H1 (cell line): ENCODE measurements around the gene EFEMP1. TPM values are rescaled to one million over a fixed set of nuclear protein-coding genes. Genes with fewer than 3 reads are reported as not detected.

Experiments
- GTF2F1 ChIP-seq: IDR thresholded peaks from 2 replicates; pipeline ENCODE4 v1.6.1; 2012; ENCODE audit warnings: low read depth, low read length, improper control_type of control experiment, borderline replicate concordance
- TEAD4 ChIP-seq: IDR thresholded peaks from 2 replicates; pipeline ENCODE4 v1.6.1; 2012; ENCODE audit warnings: low read depth, low read length, inconsistent platforms, mixed read lengths
- polyA plus RNA-seq, 7 experiments: library from polyadenylated mRNA; depleted of rRNA in 3 of 7; stranded (reverse) in 5 of 7; unstranded in 2 of 7; fragments of >200 nt in 5 of 7; fragments of 200-250 nt in 2 of 7; gene quantifications; 1 replicate in 5 of 7; 2 replicates in 1 of 7; 4 replicates in 1 of 7; pipeline versions ENCODE4 v1.2.1 to v1.2.3, GENCODE V29; 2011 to 2013; ENCODE audit warnings: missing spikeins in 2 of 7, mixed read lengths in 2 of 7
- total RNA-seq: library from RNA; stranded (reverse); fragmentation: NEBNext Ultra II Directional; extraction: Animal tissue kit (Norgen Biotek cat#: 25700); gene quantifications from 2 replicates; pipeline ENCODE4 v1.2.1, GENCODE V29; 2021
- TF ChIP-seq, protein P1 (sequence below): fragments of 300-600 bp; sonication (generic); IDR thresholded peaks from 2 replicates; pipeline ENCODE4 v1.7.1; 2012; ENCODE audit warnings: low read length, moderate library complexity, mild to moderate bottlenecking, inconsistent platforms; ENCODE audit not compliant: insufficient replicate concordance

Gene EFEMP1
- total and polyA plus RNA-seq, 2 of the 8 experiments (the other 6 are each of a cell fraction or from before 2014, with no cell fraction given): 15.5 to 19.7 TPM

DNA sequence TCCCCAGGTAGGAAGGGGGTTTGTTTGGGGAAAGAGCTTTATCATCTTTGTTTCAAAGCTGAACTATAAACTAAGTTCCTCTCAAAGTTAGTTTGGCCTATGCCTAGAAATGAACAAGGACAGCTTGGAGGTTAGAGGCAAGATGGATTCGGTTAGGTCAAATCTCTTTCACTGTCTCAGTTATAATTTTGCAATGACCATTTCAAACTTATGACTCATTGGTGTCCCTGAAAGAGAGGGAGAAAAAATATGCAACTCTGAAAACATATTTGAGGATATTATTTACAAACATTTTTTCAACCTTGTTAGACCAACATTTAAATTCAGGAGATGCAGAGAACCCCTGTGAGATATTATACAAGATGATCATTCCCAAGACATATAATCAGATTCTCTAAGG, 95.7 kb downstream of the EFEMP1 start (continued):
- TF ChIP-seq GTF2F1 (no peak), TEAD4 (no peak)
- TF ChIP-seq, protein P1, sequence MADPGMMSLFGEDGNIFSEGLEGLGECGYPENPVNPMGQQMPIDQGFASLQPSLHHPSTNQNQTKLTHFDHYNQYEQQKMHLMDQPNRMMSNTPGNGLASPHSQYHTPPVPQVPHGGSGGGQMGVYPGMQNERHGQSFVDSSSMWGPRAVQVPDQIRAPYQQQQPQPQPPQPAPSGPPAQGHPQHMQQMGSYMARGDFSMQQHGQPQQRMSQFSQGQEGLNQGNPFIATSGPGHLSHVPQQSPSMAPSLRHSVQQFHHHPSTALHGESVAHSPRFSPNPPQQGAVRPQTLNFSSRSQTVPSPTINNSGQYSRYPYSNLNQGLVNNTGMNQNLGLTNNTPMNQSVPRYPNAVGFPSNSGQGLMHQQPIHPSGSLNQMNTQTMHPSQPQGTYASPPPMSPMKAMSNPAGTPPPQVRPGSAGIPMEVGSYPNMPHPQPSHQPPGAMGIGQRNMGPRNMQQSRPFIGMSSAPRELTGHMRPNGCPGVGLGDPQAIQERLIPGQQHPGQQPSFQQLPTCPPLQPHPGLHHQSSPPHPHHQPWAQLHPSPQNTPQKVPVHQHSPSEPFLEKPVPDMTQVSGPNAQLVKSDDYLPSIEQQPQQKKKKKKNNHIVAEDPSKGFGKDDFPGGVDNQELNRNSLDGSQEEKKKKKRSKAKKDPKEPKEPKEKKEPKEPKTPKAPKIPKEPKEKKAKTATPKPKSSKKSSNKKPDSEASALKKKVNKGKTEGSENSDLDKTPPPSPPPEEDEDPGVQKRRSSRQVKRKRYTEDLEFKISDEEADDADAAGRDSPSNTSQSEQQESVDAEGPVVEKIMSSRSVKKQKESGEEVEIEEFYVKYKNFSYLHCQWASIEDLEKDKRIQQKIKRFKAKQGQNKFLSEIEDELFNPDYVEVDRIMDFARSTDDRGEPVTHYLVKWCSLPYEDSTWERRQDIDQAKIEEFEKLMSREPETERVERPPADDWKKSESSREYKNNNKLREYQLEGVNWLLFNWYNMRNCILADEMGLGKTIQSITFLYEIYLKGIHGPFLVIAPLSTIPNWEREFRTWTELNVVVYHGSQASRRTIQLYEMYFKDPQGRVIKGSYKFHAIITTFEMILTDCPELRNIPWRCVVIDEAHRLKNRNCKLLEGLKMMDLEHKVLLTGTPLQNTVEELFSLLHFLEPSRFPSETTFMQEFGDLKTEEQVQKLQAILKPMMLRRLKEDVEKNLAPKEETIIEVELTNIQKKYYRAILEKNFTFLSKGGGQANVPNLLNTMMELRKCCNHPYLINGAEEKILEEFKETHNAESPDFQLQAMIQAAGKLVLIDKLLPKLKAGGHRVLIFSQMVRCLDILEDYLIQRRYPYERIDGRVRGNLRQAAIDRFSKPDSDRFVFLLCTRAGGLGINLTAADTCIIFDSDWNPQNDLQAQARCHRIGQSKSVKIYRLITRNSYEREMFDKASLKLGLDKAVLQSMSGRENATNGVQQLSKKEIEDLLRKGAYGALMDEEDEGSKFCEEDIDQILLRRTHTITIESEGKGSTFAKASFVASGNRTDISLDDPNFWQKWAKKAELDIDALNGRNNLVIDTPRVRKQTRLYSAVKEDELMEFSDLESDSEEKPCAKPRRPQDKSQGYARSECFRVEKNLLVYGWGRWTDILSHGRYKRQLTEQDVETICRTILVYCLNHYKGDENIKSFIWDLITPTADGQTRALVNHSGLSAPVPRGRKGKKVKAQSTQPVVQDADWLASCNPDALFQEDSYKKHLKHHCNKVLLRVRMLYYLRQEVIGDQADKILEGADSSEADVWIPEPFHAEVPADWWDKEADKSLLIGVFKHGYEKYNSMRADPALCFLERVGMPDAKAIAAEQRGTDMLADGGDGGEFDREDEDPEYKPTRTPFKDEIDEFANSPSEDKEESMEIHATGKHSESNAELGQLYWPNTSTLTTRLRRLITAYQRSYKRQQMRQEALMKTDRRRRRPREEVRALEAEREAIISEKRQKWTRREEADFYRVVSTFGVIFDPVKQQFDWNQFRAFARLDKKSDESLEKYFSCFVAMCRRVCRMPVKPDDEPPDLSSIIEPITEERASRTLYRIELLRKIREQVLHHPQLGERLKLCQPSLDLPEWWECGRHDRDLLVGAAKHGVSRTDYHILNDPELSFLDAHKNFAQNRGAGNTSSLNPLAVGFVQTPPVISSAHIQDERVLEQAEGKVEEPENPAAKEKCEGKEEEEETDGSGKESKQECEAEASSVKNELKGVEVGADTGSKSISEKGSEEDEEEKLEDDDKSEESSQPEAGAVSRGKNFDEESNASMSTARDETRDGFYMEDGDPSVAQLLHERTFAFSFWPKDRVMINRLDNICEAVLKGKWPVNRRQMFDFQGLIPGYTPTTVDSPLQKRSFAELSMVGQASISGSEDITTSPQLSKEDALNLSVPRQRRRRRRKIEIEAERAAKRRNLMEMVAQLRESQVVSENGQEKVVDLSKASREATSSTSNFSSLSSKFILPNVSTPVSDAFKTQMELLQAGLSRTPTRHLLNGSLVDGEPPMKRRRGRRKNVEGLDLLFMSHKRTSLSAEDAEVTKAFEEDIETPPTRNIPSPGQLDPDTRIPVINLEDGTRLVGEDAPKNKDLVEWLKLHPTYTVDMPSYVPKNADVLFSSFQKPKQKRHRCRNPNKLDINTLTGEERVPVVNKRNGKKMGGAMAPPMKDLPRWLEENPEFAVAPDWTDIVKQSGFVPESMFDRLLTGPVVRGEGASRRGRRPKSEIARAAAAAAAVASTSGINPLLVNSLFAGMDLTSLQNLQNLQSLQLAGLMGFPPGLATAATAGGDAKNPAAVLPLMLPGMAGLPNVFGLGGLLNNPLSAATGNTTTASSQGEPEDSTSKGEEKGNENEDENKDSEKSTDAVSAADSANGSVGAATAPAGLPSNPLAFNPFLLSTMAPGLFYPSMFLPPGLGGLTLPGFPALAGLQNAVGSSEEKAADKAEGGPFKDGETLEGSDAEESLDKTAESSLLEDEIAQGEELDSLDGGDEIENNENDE: no peak
